Stimulated activated naive CD8-positive, alpha-beta T cell treated with anti-CD3 and anti-CD28 coated beads, Interleukin-15, amount 100 ng/mL, for 72 hours (primary cell): ENCODE results near the gene APOH.
A peak's percentile ranks its signal among the peaks of the same experiment; 100 is the strongest.

Experiments used
- ATAC-seq: fragments of 150-1000 bp; cut with Tn5 transposase; 2 replicates; pipeline ENCODE4 v1.10.0; 2021; ENCODE audit warnings: mild to moderate bottlenecking, moderate library complexity
- DNase-seq, 2 donors: peaks; one replicate each; pipeline ENCODE4 v3.0.0; 2021 to 2022
- H3K27ac Mint-ChIP-seq, 2 donors: one replicate each; pipeline ENCODE4 v1.8.0; 2022; ENCODE audit warnings: mild to moderate bottlenecking in 2 of 2, mixed read lengths in 2 of 2, moderate library complexity in 2 of 2
- H3K27me3 Mint-ChIP-seq: one replicate; pipeline ENCODE4 v1.8.0; 2022; ENCODE audit warnings: mixed read lengths
- H3K4me1 Mint-ChIP-seq: one replicate; pipeline ENCODE4 v1.8.0; 2022; ENCODE audit warnings: mild to moderate bottlenecking, mixed read lengths
- H3K4me3 Mint-ChIP-seq, 2 donors: one replicate each; pipeline ENCODE4 v1.8.0; 2022; ENCODE audit warnings: mild to moderate bottlenecking in 2 of 2, mixed read lengths in 2 of 2, moderate library complexity in 1 of 2
- H3K9me3 Mint-ChIP-seq, 2 donors: one replicate each; pipeline ENCODE4 v1.8.0; 2022; ENCODE audit warnings: mixed read lengths in 2 of 2

Gene APOH, protein sequence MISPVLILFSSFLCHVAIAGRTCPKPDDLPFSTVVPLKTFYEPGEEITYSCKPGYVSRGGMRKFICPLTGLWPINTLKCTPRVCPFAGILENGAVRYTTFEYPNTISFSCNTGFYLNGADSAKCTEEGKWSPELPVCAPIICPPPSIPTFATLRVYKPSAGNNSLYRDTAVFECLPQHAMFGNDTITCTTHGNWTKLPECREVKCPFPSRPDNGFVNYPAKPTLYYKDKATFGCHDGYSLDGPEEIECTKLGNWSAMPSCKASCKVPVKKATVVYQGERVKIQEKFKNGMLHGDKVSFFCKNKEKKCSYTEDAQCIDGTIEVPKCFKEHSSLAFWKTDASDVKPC

DNA sequence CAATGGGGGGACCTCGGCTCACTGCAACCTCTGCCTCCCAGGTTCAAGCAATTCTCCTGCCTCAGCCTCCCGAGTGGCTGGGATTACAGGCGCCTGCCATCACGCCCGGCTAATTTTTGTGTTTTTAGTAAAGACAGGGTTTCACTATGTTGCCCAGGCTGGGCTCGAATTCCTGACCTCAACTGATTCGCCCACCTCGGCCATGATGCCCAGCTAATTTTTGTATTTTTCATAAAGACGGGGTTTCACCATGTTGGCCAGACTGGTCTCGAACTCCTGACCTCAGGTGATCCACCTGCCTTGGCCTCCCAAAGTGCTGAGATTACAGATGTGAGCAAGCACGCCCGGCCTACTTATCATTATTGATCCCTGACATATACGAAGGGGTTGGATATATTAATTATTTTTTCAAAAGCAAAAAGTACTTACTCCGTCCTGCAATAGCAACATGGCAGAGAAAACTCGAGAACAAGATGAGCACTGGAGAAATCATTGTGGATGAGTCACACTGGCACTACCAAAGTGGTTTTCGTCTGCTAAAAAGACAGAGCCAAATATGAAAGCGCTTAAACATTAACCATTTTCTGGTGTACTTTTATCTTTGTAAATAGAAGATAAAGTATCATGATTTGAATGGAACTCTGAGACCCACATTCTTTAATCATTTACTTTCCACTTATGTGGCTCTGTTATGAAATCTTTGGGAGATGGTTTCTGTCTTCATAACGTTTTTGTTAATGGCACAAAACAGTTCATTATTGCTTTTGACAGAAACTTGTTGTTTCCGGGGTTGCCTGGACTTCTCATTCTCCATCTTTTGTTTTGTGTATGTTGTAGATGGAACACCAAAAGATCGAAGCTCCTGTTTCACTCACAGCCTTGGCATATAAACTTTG lies at the start of gene APOH:
TSS of gene APOH (minus strand) at position 529 of the 896 bp plus-strand sequence. CDS start at position 493, 36 bp downstream.
- H3K4me1 Mint-ChIP-seq, result peaks cover 8% of the 10 kb centered on the region
- H3K27ac Mint-ChIP-seq, result no peak within 1 kb of the TSS
- no peaks in the 10 kb centered on the region for H3K27me3 Mint-ChIP-seq
- H3K9me3 Mint-ChIP-seq, result no peaks in the 10 kb centered on the region
- no peak for DNase-seq
- no peak for ATAC-seq
- no peak within 1 kb of the TSS for H3K4me3 Mint-ChIP-seq

DNA sequence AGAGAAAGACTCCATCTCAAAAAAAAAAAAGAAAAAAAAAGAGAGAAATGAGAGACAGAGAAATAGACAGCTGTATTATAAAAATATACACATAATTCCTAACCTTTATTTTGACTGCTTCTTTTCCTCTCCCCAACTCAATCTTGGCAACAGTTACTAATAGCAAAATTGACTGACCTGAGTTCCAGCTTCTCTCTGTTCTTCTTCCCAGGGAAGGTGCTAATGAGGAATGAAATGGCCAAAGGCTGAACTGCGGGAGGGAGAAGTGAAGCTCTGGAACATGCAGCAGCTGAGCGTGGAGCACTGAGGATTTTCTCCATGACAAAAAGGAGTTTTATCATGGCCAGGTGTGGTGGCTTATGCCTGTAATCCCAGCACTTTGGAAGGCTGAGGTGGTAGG lies 48.0 kb upstream of the APOH start:
- H3K4me3 Mint-ChIP-seq, result no peak overlapping the region
- peaks cover 8% of the 10 kb centered on the region for H3K4me1 Mint-ChIP-seq
- peaks cover 0 to 5% of the 10 kb centered on the region in 2 donors for H3K9me3 Mint-ChIP-seq
- no peak overlapping the region for H3K27ac Mint-ChIP-seq
- H3K27me3 Mint-ChIP-seq, result no peaks in the 10 kb centered on the region
- no peak for ATAC-seq
- no peak for DNase-seq

GRCh38 chr17:66276328-66276937 lies 47.2 kb upstream of the APOH start:
- Mint-ChIP-seq H3K4me1 (peaks cover 8% of the 10 kb centered on the region), H3K27me3 (no peaks in the 10 kb centered on the region), H3K9me3 (no peaks in the 10 kb centered on the region), H3K4me3 (no peak overlapping the region), H3K27ac (no peak overlapping the region)
- DNase-seq, result no peak
- no peak for ATAC-seq

- H3K4me3 Mint-ChIP-seq, result no peak overlapping the region
- DNase-seq, result peak in 1 of 2 donors; percentile 52
- no peak overlapping the region for H3K27ac Mint-ChIP-seq
- ATAC-seq, result peak; percentile 100
- H3K4me1 Mint-ChIP-seq, result peaks cover 8% of the 10 kb centered on the region
- H3K27me3 Mint-ChIP-seq, result no peaks in the 10 kb centered on the region
- H3K9me3 Mint-ChIP-seq, result peaks cover 0 to 7% of the 10 kb centered on the region in 2 donors
These were observed 46.4 kb upstream of the APOH start for GRCh38 chr17:66275651-66276050.

DNA sequence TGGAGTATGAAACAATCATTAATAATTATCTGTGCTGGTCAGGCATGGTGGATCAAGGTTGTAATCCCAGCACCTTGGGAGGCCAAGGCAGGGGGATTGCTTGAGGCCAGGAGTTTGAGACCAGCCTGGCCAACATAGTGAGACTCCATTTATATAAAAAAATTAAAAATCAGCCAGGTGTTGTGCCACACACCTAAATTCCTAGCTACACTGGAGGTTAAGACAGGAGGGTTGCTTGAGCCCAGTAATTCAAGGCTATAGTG lies 44.3 kb upstream of the APOH start:
- ATAC-seq, result no peak
- Mint-ChIP-seq H3K27me3 (no peaks in the 10 kb centered on the region), H3K4me3 (no peak overlapping the region), H3K27ac (no peak overlapping the region), H3K9me3 (peaks cover 0 to 10% of the 10 kb centered on the region in 2 donors), H3K4me1 (peaks cover 8% of the 10 kb centered on the region)
- no peak for DNase-seq

GRCh38 chr17:66272811-66273585 lies 43.8 kb upstream of the APOH start:
- DNase-seq, result no peak

GRCh38 chr17:66271512-66271911 lies 42.3 kb upstream of the APOH start:
- H3K9me3 Mint-ChIP-seq, result peaks cover 0 to 10% of the 10 kb centered on the region in 2 donors
- ATAC-seq (no peak), DNase-seq (no peak)
- no peak overlapping the region for H3K4me3 Mint-ChIP-seq
- H3K27me3 Mint-ChIP-seq, result no peaks in the 10 kb centered on the region
- no peak overlapping the region for H3K27ac Mint-ChIP-seq
- H3K4me1 Mint-ChIP-seq, result peaks cover 8% of the 10 kb centered on the region

More at GRCh38 chr17:66272811-66273585, 43.8 kb upstream of the APOH start:
- ATAC-seq, result no peak
- Mint-ChIP-seq H3K27ac (no peak overlapping the region), H3K4me1 (peaks cover 8% of the 10 kb centered on the region), H3K9me3 (peaks cover 0 to 10% of the 10 kb centered on the region in 2 donors), H3K27me3 (no peaks in the 10 kb centered on the region), H3K4me3 (no peak overlapping the region)

- Mint-ChIP-seq H3K4me1 (no peaks in the 10 kb centered on the region), H3K9me3 (peaks cover 0 to 10% of the 10 kb centered on the region in 2 donors), H3K27ac (no peak overlapping the region), H3K27me3 (no peaks in the 10 kb centered on the region), H3K4me3 (no peak overlapping the region)
- DNase-seq, result no peak
- ATAC-seq, result no peak
These were observed 40.9 kb upstream of the APOH start for GRCh38 chr17:66270106-66270505.

GRCh38 chr17:66268247-66268927 lies 39.2 kb upstream of the APOH start:
- Mint-ChIP-seq H3K27ac (no peak overlapping the region), H3K27me3 (no peaks in the 10 kb centered on the region), H3K9me3 (peaks cover 9 to 17% of the 10 kb centered on the region in 2 donors), H3K4me3 (no peak overlapping the region), H3K4me1 (peaks cover 11% of the 10 kb centered on the region)
- no peak for ATAC-seq
- DNase-seq, result no peak

DNA sequence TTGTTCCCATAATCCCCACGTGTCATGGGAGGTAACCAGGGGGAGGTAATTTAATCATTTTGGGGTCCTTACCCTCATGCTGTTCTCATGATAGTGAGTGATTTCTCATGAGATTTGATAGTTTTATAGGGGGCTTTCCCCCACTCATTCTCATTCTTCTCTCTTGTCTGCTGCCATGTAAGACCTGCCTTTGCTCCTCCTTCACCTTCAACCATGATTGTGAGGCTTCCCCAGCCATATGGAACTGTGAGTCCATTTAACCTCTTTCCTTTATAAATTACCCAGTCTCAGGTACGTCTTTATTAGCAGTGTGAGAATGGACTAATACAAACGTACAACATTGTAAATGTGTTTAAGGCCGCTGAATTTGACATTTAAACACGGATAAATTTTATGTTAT lies 35.5 kb upstream of the APOH start:
- Mint-ChIP-seq H3K9me3 (peaks cover 8 to 9% of the 10 kb centered on the region in 2 donors), H3K27me3 (no peaks in the 10 kb centered on the region), H3K27ac (no peak overlapping the region), H3K4me3 (no peak overlapping the region), H3K4me1 (peaks cover 11% of the 10 kb centered on the region)
- DNase-seq, result no peak
- no peak for ATAC-seq

GRCh38 chr17:66262767-66263166 lies 33.6 kb upstream of the APOH start:
- no peak overlapping the region for H3K4me3 Mint-ChIP-seq
- no peak overlapping the region for H3K27ac Mint-ChIP-seq
- ATAC-seq (no peak), DNase-seq (no peak)
- H3K4me1 Mint-ChIP-seq, result peaks cover 11% of the 10 kb centered on the region
- H3K27me3 Mint-ChIP-seq, result no peaks in the 10 kb centered on the region
- H3K9me3 Mint-ChIP-seq, result peaks cover 8 to 9% of the 10 kb centered on the region in 2 donors

GRCh38 chr17:66260688-66261087 lies 31.5 kb upstream of the APOH start:
- no peaks in the 10 kb centered on the region for H3K27me3 Mint-ChIP-seq
- peaks cover 8 to 9% of the 10 kb centered on the region in 2 donors for H3K9me3 Mint-ChIP-seq
- peaks cover 17% of the 10 kb centered on the region for H3K4me1 Mint-ChIP-seq
- no peak overlapping the region for H3K27ac Mint-ChIP-seq
- no peak for ATAC-seq
- no peak overlapping the region for H3K4me3 Mint-ChIP-seq
- no peak for DNase-seq

DNA sequence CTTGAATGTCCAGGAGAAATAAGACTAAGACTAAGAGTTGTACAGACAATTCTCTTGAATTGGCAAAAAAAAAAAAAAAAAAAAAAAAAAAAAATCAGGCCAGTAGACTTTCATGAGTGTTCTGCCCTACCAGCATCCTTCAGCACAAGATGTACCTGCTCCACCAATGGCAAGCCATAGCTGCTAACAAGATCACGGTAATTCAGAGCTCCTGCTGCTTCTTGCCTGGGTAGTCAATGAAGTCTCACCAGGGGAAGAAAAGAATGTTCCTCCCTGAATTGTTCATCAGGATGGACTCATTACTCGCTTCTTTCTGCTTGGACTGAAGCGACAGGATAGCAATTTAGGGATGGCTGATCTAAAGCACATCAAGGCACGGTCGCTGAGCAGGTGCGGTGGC lies 31.1 kb upstream of the APOH start:
- peaks cover 21% of the 10 kb centered on the region for H3K4me1 Mint-ChIP-seq
- no peak overlapping the region for H3K4me3 Mint-ChIP-seq
- ATAC-seq, result no peak
- H3K27ac Mint-ChIP-seq, result no peak overlapping the region
- H3K9me3 Mint-ChIP-seq, result peaks cover 8 to 9% of the 10 kb centered on the region in 2 donors
- no peaks in the 10 kb centered on the region for H3K27me3 Mint-ChIP-seq
- DNase-seq, result no peak

- H3K4me1 Mint-ChIP-seq, result peaks cover 13% of the 10 kb centered on the region
- H3K4me3 Mint-ChIP-seq, result peak overlapping the region; percentile 55 to 67
- H3K27me3 Mint-ChIP-seq, result no peaks in the 10 kb centered on the region
These were observed 26.3 kb upstream of the APOH start for GRCh38 chr17:66255527-66255971.

DNA sequence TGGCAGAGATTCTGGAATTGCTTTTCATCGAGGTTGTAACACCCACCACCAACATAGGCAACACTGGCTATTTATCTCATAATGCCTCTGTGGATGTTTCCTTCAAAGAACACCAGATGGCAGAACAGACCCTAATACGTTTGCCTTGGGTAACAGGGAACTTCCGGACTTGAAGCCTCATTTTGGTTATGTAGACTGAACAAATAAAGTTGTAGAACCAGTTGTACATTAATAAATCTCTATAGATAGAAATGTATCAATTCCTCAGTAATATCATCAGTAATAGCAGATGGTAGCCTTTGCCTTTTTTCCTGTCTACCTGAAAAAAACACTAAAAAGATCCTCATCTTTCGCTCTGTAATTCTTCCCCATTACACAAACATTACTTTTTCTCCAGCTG lies 25.9 kb upstream of the APOH start:
- H3K4me1 Mint-ChIP-seq, result peaks cover 13% of the 10 kb centered on the region
- peak; percentile 31 to 47 for DNase-seq
- peak; percentile 88 for ATAC-seq
- H3K9me3 Mint-ChIP-seq, result no peaks in the 10 kb centered on the region
- H3K27ac Mint-ChIP-seq, result peak overlapping the region in 1 of 2 donors; percentile 90
- H3K4me3 Mint-ChIP-seq, result peak overlapping the region; percentile 55 to 67
- H3K27me3 Mint-ChIP-seq, result no peaks in the 10 kb centered on the region

More at GRCh38 chr17:66255527-66255971, 26.3 kb upstream of the APOH start:
- Mint-ChIP-seq H3K27ac (peak overlapping the region; percentile 12 to 90), H3K9me3 (no peaks in the 10 kb centered on the region)
- DNase-seq (peak in 1 of 2 donors; percentile 34), ATAC-seq (peak; percentile 85)
